ENCODE results near the gene ARMC5. TPM values are rescaled to one million over a fixed set of nuclear protein-coding genes. Genes with fewer than 3 reads are reported as not detected.

ARMC5 gene
- total RNA-seq, 1 donor from 2014 or later, result 11.5 TPM

DNA sequence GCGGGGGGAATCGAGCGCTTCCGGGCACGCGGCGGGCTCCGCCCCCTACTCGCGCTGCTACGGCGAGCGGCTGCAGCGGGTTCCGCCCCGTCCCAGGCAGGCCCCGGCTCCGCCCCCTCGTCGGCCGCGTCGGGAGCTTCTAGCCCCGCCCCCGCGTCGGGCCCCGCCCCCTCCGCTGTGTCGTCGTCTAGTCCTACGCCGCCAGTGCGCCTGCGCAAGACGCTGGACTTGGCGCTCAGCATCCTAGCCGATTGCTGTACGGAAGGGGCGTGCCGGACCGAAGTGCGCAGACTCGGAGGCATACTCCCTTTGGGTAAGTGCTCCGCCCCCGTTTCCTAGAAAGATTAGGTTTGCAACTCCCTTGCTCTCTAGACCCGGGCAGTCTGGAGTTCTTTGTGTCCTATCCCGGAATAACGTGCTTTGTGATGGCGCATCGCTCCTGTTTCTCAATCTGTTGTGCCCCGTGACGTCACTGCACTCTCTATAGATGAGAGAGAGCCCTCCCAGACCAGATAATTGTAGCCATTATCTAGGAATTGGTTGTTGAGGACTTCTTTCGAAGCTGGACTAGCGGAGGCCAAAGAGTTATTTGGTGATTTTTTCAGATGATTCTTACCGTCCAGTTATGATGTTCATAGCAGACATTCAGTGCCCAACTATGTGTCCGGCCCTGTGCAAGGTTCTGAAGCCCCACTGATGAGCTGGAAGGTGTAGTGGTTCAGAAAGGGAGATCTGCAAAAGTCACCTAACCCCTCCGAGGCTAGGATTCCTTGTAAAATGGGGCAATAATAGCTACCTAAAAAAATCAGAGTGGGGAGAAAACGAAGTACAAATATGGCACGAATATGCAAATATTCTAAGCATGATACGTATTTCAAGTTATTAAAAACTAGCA, 633 bp downstream of the ARMC5 start:
- Histone ChIP-seq H2AFZ (ENCODE audit: low read depth, low read length) (peak overlapping the region; percentile 94), H3K4me2 (ENCODE audit: low read length) (peak overlapping the region; percentile 90), H3K9ac (ENCODE audit: low read length) (peak overlapping the region; percentile 97), H3K36me3 (ENCODE audit: insufficient read depth, low read length) (peaks cover 2% of the 10 kb centered on the region), H3K27me3 (ENCODE audit: insufficient read depth, low read length) (no peaks in the 10 kb centered on the region), H4K20me1 (ENCODE audit: insufficient read depth, low read length) (peaks cover 35% of the 10 kb centered on the region), H3K27ac (ENCODE audit: low read depth, low read length) (peak overlapping the region; percentile 99), H3K79me2 (ENCODE audit: insufficient read depth, low read length) (peaks cover 54% of the 10 kb centered on the region), H3K9me3 (ENCODE audit: insufficient read depth, low read depth, low read length) (no peaks in the 10 kb centered on the region), H3K4me1 (ENCODE audit: insufficient read depth, low read length) (peaks cover 37% of the 10 kb centered on the region), H3K4me3 (ENCODE audit: insufficient read depth, low read depth, low read length) (peak overlapping the region; percentile 77)
- peak overlapping the region; percentile 95 for H3K27ac Mint-ChIP-seq (ENCODE audit: unreplicated experiment)
- H3K9me3 Mint-ChIP-seq (ENCODE audit: unreplicated experiment), result peaks cover 3% of the 10 kb centered on the region
- no peaks in the 10 kb centered on the region for H3K27me3 Mint-ChIP-seq (ENCODE audit: low read depth, unreplicated experiment)
- FAIRE-seq (no peak), DNase-seq (ENCODE audit: low read depth) (peak; percentile 95)
- TF ChIP-seq, protein P1, sequence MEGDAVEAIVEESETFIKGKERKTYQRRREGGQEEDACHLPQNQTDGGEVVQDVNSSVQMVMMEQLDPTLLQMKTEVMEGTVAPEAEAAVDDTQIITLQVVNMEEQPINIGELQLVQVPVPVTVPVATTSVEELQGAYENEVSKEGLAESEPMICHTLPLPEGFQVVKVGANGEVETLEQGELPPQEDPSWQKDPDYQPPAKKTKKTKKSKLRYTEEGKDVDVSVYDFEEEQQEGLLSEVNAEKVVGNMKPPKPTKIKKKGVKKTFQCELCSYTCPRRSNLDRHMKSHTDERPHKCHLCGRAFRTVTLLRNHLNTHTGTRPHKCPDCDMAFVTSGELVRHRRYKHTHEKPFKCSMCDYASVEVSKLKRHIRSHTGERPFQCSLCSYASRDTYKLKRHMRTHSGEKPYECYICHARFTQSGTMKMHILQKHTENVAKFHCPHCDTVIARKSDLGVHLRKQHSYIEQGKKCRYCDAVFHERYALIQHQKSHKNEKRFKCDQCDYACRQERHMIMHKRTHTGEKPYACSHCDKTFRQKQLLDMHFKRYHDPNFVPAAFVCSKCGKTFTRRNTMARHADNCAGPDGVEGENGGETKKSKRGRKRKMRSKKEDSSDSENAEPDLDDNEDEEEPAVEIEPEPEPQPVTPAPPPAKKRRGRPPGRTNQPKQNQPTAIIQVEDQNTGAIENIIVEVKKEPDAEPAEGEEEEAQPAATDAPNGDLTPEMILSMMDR (IDR thresholded peaks at IDR 0.05; ENCODE audit: insufficient read depth, low read depth, low read length), result no peak
- no peak for TF ChIP-seq EZH2 (IDR thresholded peaks at IDR 0.05; ENCODE audit: insufficient read depth, low read length)
- peak overlapping the region; percentile 89 for H3K4me3 Mint-ChIP-seq (ENCODE audit: unreplicated experiment)
- peaks cover 5% of the 10 kb centered on the region for H3K36me3 Mint-ChIP-seq (ENCODE audit: low read depth, unreplicated experiment)
- peaks cover 23% of the 10 kb centered on the region for H3K4me1 Mint-ChIP-seq (ENCODE audit: low read depth, unreplicated experiment)

DNA sequence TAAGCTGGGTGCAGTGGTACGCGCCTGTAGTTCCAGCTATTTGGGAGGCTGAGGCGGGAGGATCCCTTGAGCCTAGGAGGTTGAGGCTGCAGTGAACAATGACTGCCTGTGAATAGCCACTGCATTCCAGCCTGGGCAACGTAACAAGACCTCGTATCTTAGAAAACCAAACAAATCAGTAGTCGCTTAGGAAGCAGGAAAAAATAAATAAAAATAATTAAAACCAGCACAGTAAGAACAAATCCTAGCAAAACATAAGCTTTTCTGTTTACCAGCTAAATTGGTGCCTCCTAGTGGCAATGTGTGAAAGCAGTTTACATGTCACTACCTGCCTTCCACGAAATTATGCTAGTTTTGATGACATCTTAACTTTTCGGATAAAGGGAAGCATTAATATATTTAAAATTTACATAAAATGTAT, 1.3 kb downstream of the ARMC5 start:
- H3K27me3 Mint-ChIP-seq (ENCODE audit: low read depth, unreplicated experiment), result no peaks in the 10 kb centered on the region

More for the DNA sequence above, 1.3 kb downstream of the ARMC5 start:
- peak overlapping the region; percentile 58 for H3K27ac ChIP-seq (ENCODE audit: low read depth, low read length)
- H3K4me2 ChIP-seq (ENCODE audit: low read length), result peak overlapping the region; percentile 90
- H3K79me2 ChIP-seq (ENCODE audit: insufficient read depth, low read length), result peaks cover 47% of the 10 kb centered on the region
- H4K20me1 ChIP-seq (ENCODE audit: insufficient read depth, low read length), result peaks cover 28% of the 10 kb centered on the region
- TF ChIP-seq EZH2 (IDR thresholded peaks at IDR 0.05; ENCODE audit: insufficient read depth, low read length), result no peak
- TF ChIP-seq, protein P1 (IDR thresholded peaks at IDR 0.05; ENCODE audit: insufficient read depth, low read depth, low read length), result peak; percentile 84
- H3K9ac ChIP-seq (ENCODE audit: low read length), result peak overlapping the region; percentile 72
- peaks cover 31% of the 10 kb centered on the region for H3K4me1 ChIP-seq (ENCODE audit: insufficient read depth, low read length)
- peak overlapping the region; percentile 95 for H3K27ac Mint-ChIP-seq (ENCODE audit: unreplicated experiment)
- no peaks in the 10 kb centered on the region for H3K27me3 ChIP-seq (ENCODE audit: insufficient read depth, low read length)
- H3K4me3 Mint-ChIP-seq (ENCODE audit: unreplicated experiment), result peak overlapping the region; percentile 85
- H2AFZ ChIP-seq (ENCODE audit: low read depth, low read length), result no peak overlapping the region
- peaks cover 3% of the 10 kb centered on the region for H3K9me3 Mint-ChIP-seq (ENCODE audit: unreplicated experiment)
- DNase-seq (ENCODE audit: low read depth) (peak; percentile 37), FAIRE-seq (no peak)
- peaks cover 18% of the 10 kb centered on the region for H3K4me1 Mint-ChIP-seq (ENCODE audit: low read depth, unreplicated experiment)
- peaks cover 2% of the 10 kb centered on the region for H3K36me3 ChIP-seq (ENCODE audit: insufficient read depth, low read length)
- H3K4me3 ChIP-seq (ENCODE audit: insufficient read depth, low read depth, low read length), result peak overlapping the region; percentile 68
- H3K36me3 Mint-ChIP-seq (ENCODE audit: low read depth, unreplicated experiment), result peaks cover 6% of the 10 kb centered on the region
- H3K9me3 ChIP-seq (ENCODE audit: insufficient read depth, low read depth, low read length), result no peaks in the 10 kb centered on the region
